Activated effector memory CD4-positive, alpha-beta T cell treated with Interleukin-2 at 50 U/mL for 16 hours (primary cell): ENCODE data around the gene LYVE1.
A peak's percentile ranks its signal among the peaks of the same experiment; 100 is the strongest.

Experiments used
- DNase-seq: peaks from one replicate; pipeline ENCODE4 v3.0.0-alpha.2; 2020

Gene LYVE1

GRCh38 chr11:10551845-10552352, 16.6 kb downstream of the LYVE1 start:
- no peak for DNase-seq

GRCh38 chr11:10551290-10551592, 17.2 kb downstream of the LYVE1 start:
- no peak for DNase-seq

- DNase-seq = no peak
Observed at GRCh38 chr11:10550503-10551289, 17.8 kb downstream of the LYVE1 start.

GRCh38 chr11:10544491-10545465, 23.7 kb downstream of the LYVE1 start:
- DNase-seq = no peak

- DNase-seq = no peak
Observed at GRCh38 chr11:10543782-10544181, 24.7 kb downstream of the LYVE1 start.

- no peak for DNase-seq
Observed at GRCh38 chr11:10542776-10543175, 25.7 kb downstream of the LYVE1 start.

- DNase-seq = no peak
Observed at GRCh38 chr11:10541561-10541930, 26.9 kb downstream of the LYVE1 start.

- DNase-seq = peak; percentile 90
Observed at GRCh38 chr11:10540915-10541560, 27.4 kb downstream of the LYVE1 start, which contains the start of gene RNF141. Gene RNF141, minus strand, starts transcription at chr11:10541187. Its CDS starts 7,029 bp downstream, at chr11:10534158.

- no peak for DNase-seq
Observed at GRCh38 chr11:10540546-10540914, 27.9 kb downstream of the LYVE1 start.

GRCh38 chr11:10539339-10539738, 29.1 kb downstream of the LYVE1 start:
- DNase-seq = no peak

- DNase-seq = no peak
Observed at GRCh38 chr11:10538924-10539323, 29.5 kb downstream of the LYVE1 start.

GRCh38 chr11:10537600-10537999, 30.9 kb downstream of the LYVE1 start:
- DNase-seq = no peak

- no peak for DNase-seq
Observed at GRCh38 chr11:10534316-10534715, 34.1 kb downstream of the LYVE1 start.

- DNase-seq = no peak
Observed at GRCh38 chr11:10533323-10533722, 35.1 kb downstream of the LYVE1 start.

GRCh38 chr11:10532526-10532925, 35.9 kb downstream of the LYVE1 start:
- no peak for DNase-seq

- DNase-seq = no peak
Observed at GRCh38 chr11:10529279-10529678, 39.2 kb downstream of the LYVE1 start.

- DNase-seq = no peak
Observed at GRCh38 chr11:10528121-10528520, 40.3 kb downstream of the LYVE1 start.

GRCh38 chr11:10526974-10527918, 41.2 kb downstream of the LYVE1 start:
- no peak for DNase-seq

GRCh38 chr11:10524471-10524870, 44.0 kb downstream of the LYVE1 start:
- no peak for DNase-seq

GRCh38 chr11:10522921-10523320, 45.5 kb downstream of the LYVE1 start:
- no peak for DNase-seq

- DNase-seq = no peak
Observed at GRCh38 chr11:10522276-10522675, 46.2 kb downstream of the LYVE1 start.

- DNase-seq = no peak
Observed at GRCh38 chr11:10520562-10520961, 47.9 kb downstream of the LYVE1 start.
